GM13977 (cell line): ENCODE results near the gene KCNV2.

ENCODE experiments used
- DNase-seq: peaks from one replicate; pipeline ENCODE4 v3.0.0; 2012; ENCODE audit warnings: low spot score
- in situ Hi-C: fragments of 300-500 bp; cut with MboI; formaldehyde crosslinking; loops from one replicate; pipeline ENCODE4 v1.12.0; 2022; ENCODE audit warnings: low sequenced_read_pairs, low pct_unique_long_range_greater_than_20kb, mixed read lengths, inconsistent platforms; ENCODE audit not compliant: unreplicated experiment
- TF ChIP-seq, protein P1 (sequence below): IDR thresholded peaks from 2 replicates; pipeline ENCODE4 v1.5.1; 2012; ENCODE audit warnings: mild to moderate bottlenecking, control low read depth; ENCODE audit not compliant: insufficient read depth; ENCODE audit errors: extremely low read depth, missing control alignments

KCNV2 gene

DNA sequence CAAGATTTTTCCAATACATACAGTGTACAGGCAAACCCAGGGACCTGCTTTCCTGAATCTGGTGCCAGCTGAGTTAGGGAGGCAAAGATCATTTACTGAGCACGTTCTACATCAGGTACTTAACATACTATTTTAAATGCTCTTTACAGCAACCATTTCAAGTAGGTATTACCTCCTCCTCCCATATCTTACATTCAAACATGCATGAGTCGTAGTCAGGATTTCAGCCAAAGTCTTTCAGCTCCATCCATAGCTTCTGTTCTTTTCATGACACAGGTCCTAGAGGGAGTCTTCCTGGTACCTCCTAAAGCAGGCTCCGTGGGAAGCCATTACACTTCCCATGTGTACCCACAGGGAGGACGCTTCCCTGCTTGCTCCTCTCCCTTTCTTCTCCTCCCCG is 11.7 kb downstream of the KCNV2 start:
- TF ChIP-seq, protein P1, sequence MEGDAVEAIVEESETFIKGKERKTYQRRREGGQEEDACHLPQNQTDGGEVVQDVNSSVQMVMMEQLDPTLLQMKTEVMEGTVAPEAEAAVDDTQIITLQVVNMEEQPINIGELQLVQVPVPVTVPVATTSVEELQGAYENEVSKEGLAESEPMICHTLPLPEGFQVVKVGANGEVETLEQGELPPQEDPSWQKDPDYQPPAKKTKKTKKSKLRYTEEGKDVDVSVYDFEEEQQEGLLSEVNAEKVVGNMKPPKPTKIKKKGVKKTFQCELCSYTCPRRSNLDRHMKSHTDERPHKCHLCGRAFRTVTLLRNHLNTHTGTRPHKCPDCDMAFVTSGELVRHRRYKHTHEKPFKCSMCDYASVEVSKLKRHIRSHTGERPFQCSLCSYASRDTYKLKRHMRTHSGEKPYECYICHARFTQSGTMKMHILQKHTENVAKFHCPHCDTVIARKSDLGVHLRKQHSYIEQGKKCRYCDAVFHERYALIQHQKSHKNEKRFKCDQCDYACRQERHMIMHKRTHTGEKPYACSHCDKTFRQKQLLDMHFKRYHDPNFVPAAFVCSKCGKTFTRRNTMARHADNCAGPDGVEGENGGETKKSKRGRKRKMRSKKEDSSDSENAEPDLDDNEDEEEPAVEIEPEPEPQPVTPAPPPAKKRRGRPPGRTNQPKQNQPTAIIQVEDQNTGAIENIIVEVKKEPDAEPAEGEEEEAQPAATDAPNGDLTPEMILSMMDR: no peak
- in situ Hi-C loops: no loop called here
- DNase-seq: no peak

DNA sequence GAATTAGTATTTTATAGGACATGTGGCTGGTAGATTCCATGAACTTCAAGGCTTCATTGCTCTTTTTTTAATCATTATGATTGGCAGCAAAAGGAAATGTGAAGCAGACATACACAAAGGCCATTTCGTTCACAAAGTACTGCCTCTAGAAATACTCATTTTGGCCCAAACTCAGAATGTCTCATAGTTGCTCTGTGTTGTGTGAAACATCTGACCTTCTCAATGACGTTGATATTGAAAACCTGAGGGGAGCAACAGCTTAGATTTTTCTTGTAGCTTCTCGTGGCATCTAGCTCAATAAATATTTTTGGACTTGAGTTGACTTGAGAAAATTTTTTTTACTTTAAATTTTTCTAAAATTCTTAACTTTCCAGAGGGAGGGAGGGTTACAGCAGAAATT is 12.4 kb downstream of the KCNV2 start:
- TF ChIP-seq, protein P1: no peak
- DNase-seq: no peak
- in situ Hi-C loops: no loop called here

DNA sequence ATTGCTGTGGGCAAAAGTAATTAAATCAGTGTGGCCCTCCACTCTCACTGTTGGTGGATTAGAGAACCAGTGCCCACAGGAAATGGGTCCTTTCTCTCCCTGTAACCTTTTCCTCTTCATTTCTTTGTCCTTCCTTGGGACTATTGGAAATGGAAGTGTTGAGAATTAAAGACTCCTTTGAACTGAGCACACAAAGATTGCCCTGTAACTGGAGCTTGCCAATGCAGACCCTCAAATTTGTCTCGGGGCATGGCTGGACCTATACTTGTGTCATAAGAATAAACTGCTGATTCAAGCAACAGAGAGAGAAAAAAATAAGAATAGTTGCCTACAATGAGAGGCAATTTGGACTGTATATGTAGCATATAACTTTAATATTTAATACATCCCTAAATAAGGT is 13.7 kb downstream of the KCNV2 start:
- TF ChIP-seq, protein P1: no peak
- DNase-seq: no peak
- in situ Hi-C loops: no loop called here

DNA sequence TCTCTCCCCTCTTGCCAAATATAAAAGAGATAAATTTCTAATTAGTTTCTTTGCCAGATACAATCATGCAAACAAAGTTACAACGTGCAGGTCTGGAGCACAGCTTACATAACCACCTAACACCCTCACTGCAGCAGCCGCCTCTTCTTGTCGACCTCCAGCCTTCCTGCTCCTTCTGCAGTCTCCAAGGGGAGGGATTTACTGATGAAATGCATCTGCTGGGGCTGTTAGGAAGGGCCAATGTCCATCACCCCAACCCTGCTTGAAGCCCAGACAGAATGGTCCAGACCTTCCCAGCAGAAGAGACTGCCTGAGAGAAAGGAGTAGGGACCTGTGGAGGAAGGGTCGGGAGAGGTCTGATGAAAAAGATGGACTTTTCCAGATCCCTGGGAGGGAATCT is 15.2 kb downstream of the KCNV2 start:
- in situ Hi-C loops: no loop called here
- TF ChIP-seq, protein P1: no peak
- DNase-seq: no peak

DNA sequence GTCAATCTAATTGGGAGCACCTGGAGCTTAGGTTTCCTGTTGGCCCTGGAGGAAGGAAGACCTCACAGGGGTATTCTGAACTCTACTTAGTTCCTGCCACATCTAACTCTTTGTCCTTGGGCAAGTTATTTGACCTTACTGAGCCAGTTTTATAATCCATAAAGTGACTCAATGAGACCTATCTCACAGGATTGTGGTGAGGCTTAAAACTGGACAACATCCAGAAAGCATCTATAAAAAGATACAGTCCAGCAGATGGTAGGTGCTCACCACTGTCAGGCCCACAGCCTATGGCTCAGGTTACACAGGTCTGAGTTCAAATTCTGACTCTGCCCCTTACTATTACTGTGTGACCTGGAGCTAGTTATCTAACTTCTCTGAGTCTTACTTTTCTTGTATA is 23.3 kb downstream of the KCNV2 start:
- DNase-seq: no peak
- TF ChIP-seq, protein P1: no peak
- in situ Hi-C loops: no loop called here

DNA sequence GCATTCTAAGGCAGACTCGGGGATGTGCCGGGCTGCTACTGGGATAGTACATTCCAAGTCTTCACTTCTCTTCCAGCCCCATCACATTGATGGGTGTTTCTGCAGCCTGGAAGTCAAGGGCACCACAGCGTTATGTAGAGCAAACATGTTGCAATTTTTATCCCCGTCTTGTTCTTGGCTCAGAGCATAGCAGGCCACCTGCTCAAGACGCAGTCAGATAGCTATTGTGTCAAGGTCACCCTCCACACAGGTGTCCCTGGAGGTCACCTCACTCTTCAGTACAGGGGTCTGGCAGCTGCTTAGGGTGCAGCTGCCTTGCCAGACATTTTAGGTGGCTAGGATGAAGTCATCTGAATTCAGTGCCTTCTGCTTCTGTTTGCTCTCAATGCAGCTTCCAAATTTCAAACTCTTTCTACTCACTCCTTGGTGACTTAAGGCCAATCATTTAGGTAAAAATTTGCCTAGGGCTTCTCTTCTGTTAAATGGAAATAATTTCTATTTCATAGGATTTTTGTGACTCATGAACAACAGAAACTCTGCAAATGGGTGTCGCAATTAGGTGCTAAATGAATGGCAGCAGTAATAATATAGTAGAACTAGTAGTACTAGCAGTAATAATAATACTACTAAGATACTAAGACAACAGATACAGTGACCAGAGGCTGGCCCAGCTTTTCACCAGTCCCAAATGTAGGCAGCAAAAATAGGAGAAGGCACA is 24.3 kb downstream of the KCNV2 start:
- DNase-seq: no peak
- TF ChIP-seq, protein P1: no peak
- in situ Hi-C loops: no loop called here

DNA sequence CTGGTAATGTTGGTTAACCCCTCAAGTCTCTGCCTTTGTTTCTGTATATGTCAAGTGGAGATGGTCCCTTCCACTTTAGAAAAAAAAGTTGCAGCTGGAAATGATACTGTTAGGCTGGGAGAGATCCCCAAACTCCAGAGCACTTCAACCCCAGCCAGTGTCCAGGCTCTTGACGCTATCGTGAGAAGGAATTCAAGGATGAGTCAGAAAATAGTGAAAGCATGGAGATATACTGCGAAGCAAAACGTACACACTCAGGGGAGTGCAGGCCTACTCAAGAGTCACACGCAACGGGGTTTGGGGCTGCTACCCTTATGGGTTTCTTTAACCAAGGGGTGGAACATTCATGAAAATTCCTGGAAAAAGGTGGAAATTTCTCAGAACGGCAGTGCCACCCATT is 24.9 kb downstream of the KCNV2 start:
- DNase-seq: no peak
- in situ Hi-C loops: no loop called here
- TF ChIP-seq, protein P1: no peak
